A673 (cell line): ENCODE data around the gene RAB22A.

ENCODE experiments used
- EZH2 ChIP-seq: fragments of 200-600 bp; sonication (generic); IDR thresholded peaks from 2 replicates; pipeline ENCODE4 v1.6.1; 2017; ENCODE audit warnings: borderline replicate concordance, low read depth, mild to moderate bottlenecking, mixed read lengths, antibody characterized with exemption, low read length; ENCODE audit not compliant: poor library complexity, severe bottlenecking
- TF ChIP-seq, protein P1 (sequence below): fragments of 300-800, 200-600 bp; sonication (generic); conservative IDR thresholded peaks from 2 replicates; pipeline ENCODE4 v1.5.1; 2017; ENCODE audit warnings: low read depth, mild to moderate bottlenecking, antibody characterized with exemption, low read length, moderate library complexity, mixed read lengths

DNA sequence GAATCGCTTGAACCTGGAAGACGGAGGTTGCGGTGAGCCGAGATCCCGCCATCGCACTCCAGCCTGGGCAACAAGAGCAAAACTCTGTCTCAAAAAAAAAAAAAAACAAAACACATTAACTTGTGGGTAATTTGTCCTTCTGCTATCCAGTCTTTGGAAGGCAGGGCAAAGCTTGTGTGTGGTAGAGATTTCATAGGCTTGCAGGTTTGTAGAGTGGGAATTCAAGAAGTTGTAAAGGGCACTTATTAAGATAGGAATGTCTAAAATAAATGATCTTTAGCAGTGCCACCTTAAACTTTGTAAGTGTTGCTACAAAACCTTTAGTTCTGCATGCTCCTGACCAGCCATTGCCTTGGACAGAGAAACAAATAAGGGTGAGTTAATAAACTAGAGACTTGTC lies 87.9 kb downstream of the RAB22A start:
- TF ChIP-seq, protein P1, sequence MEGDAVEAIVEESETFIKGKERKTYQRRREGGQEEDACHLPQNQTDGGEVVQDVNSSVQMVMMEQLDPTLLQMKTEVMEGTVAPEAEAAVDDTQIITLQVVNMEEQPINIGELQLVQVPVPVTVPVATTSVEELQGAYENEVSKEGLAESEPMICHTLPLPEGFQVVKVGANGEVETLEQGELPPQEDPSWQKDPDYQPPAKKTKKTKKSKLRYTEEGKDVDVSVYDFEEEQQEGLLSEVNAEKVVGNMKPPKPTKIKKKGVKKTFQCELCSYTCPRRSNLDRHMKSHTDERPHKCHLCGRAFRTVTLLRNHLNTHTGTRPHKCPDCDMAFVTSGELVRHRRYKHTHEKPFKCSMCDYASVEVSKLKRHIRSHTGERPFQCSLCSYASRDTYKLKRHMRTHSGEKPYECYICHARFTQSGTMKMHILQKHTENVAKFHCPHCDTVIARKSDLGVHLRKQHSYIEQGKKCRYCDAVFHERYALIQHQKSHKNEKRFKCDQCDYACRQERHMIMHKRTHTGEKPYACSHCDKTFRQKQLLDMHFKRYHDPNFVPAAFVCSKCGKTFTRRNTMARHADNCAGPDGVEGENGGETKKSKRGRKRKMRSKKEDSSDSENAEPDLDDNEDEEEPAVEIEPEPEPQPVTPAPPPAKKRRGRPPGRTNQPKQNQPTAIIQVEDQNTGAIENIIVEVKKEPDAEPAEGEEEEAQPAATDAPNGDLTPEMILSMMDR: no peak
- TF ChIP-seq EZH2: no peak
